Chondrocyte (in vitro differentiated cells): ENCODE measurements around the gene MAS1. TPM values are rescaled to one million over a fixed set of nuclear protein-coding genes. Genes with fewer than 3 reads are reported as not detected.

Experiments used
- DNase-seq: peaks from one replicate; pipeline ENCODE4 v3.0.0; 2021; ENCODE audit warnings: mixed read lengths, low spot score
- H3K27ac Mint-ChIP-seq: one replicate; pipeline ENCODE4 v1.8.0; 2021; ENCODE audit warnings: mild to moderate bottlenecking, moderate library complexity, mixed read lengths; ENCODE audit not compliant: unreplicated experiment
- H3K27me3 Mint-ChIP-seq: 2 replicates; pipeline ENCODE4 v1.8.0; 2021; ENCODE audit warnings: low read depth, mixed read lengths
- H3K36me3 Mint-ChIP-seq: 2 replicates; pipeline ENCODE4 v1.8.0; 2021; ENCODE audit warnings: low read depth, mixed read lengths
- H3K4me1 Mint-ChIP-seq: 2 replicates; pipeline ENCODE4 v1.8.0; 2021; ENCODE audit warnings: low read depth, mild to moderate bottlenecking, mixed read lengths
- H3K4me3 Mint-ChIP-seq: one replicate; pipeline ENCODE4 v1.8.0; 2021; ENCODE audit warnings: mild to moderate bottlenecking, moderate library complexity, mixed read lengths; ENCODE audit not compliant: unreplicated experiment
- H3K9me3 Mint-ChIP-seq: 2 replicates; pipeline ENCODE4 v1.8.0; 2021; ENCODE audit warnings: low read depth, mixed read lengths
- CTCF ChIP-seq: fragments of 200-600 bp; sonication (generic); IDR thresholded peaks from 2 replicates; pipeline ENCODE4 v1.5.0; 2021; ENCODE audit warnings: antibody characterized with exemption, mild to moderate bottlenecking, moderate library complexity
- total RNA-seq: library from RNA; stranded (reverse); gene quantifications from 3 replicates; pipeline ENCODE4 v1.2.1, GENCODE V29; 2021

The MAS1 gene
- total RNA-seq, 1 donor from 2014 or later = not detected

- no peak for TF ChIP-seq CTCF
- H3K9me3 Mint-ChIP-seq = peaks cover 8% of the 10 kb centered on the region
- no peaks in the 10 kb centered on the region for H3K36me3 Mint-ChIP-seq
Measured at GRCh38 chr6:159931846-159932245, 41.1 kb downstream of the MAS1 start.

GRCh38 chr6:159933077-159933476 is 42.3 kb downstream of the MAS1 start:
- DNase-seq = no peak
- H3K36me3 Mint-ChIP-seq = no peaks in the 10 kb centered on the region

More at GRCh38 chr6:159931846-159932245, 41.1 kb downstream of the MAS1 start:
- Mint-ChIP-seq H3K4me3 (no peak overlapping the region), H3K27me3 (no peaks in the 10 kb centered on the region), H3K4me1 (peaks cover 38% of the 10 kb centered on the region), H3K27ac (no peak overlapping the region)
- no peak for DNase-seq

GRCh38 chr6:159934181-159934580 is 43.4 kb downstream of the MAS1 start:
- H3K4me3 Mint-ChIP-seq = no peak overlapping the region
- H3K27ac Mint-ChIP-seq = peak overlapping the region; percentile 42
- peaks cover 12% of the 10 kb centered on the region for H3K9me3 Mint-ChIP-seq
- peaks cover 38% of the 10 kb centered on the region for H3K4me1 Mint-ChIP-seq
- TF ChIP-seq CTCF = no peak
- H3K36me3 Mint-ChIP-seq = no peaks in the 10 kb centered on the region
- DNase-seq = no peak
- no peaks in the 10 kb centered on the region for H3K27me3 Mint-ChIP-seq

More at GRCh38 chr6:159933077-159933476, 42.3 kb downstream of the MAS1 start:
- Mint-ChIP-seq H3K27me3 (no peaks in the 10 kb centered on the region), H3K27ac (no peak overlapping the region), H3K4me1 (peaks cover 38% of the 10 kb centered on the region), H3K4me3 (no peak overlapping the region), H3K9me3 (peaks cover 8% of the 10 kb centered on the region)
- no peak for TF ChIP-seq CTCF

- no peak for TF ChIP-seq CTCF
- DNase-seq = no peak
- Mint-ChIP-seq H3K9me3 (peaks cover 12% of the 10 kb centered on the region), H3K27me3 (no peaks in the 10 kb centered on the region), H3K27ac (peak overlapping the region; percentile 51), H3K4me1 (peaks cover 31% of the 10 kb centered on the region), H3K36me3 (no peaks in the 10 kb centered on the region), H3K4me3 (no peak overlapping the region)
Measured at GRCh38 chr6:159935065-159935464, 44.3 kb downstream of the MAS1 start.

GRCh38 chr6:159935633-159936032 is 44.8 kb downstream of the MAS1 start:
- Mint-ChIP-seq H3K4me3 (no peak overlapping the region), H3K27me3 (no peaks in the 10 kb centered on the region), H3K4me1 (peaks cover 25% of the 10 kb centered on the region), H3K27ac (peak overlapping the region; percentile 22), H3K9me3 (peaks cover 12% of the 10 kb centered on the region), H3K36me3 (no peaks in the 10 kb centered on the region)
- no peak for TF ChIP-seq CTCF
- DNase-seq = no peak
